Gastrocnemius medialis (tissue), 4 donors: ENCODE measurements around the gene PEMT. TPM values are rescaled to one million over a fixed set of nuclear protein-coding genes. Genes with fewer than 3 reads are reported as not detected.

ENCODE experiments used
- ATAC-seq, 2 donors: fragments of 150-250 bp; one replicate each; pipeline ENCODE4 v1.9.1; 2016
- DNase-seq, 2 donors: peaks; one replicate each; pipeline ENCODE4 v3.0.0-alpha.2; 2019
- H3K27ac ChIP-seq, 4 donors: fragments of 200-600 bp; sonication (generic); 1 replicate in 1 of 4; 2 replicates in 3 of 4; pipeline ENCODE4 v1.5.1; 2016 to 2018; ENCODE audit warnings: mild to moderate bottlenecking in 2 of 4, moderate library complexity in 1 of 4
- H3K27me3 ChIP-seq, 3 donors: fragments of 200-600 bp; sonication (generic) in 2 of 3; 1 replicate in 1 of 3; 2 replicates in 2 of 3; pipeline versions ENCODE4 v1.5.1 to v1.6.0; 2016 to 2019; ENCODE audit warnings: mild to moderate bottlenecking in 1 of 3, moderate library complexity in 1 of 3
- H3K36me3 ChIP-seq, 2 donors: fragments of 200-600 bp; sonication (generic) in 1 of 2; one replicate each; pipeline ENCODE4 v1.5.1; 2017 to 2018
- H3K4me1 ChIP-seq, 2 donors: fragments of 200-600 bp; sonication (generic) in 1 of 2; one replicate each; pipeline ENCODE4 v1.5.1; 2016 to 2017; ENCODE audit warnings: mild to moderate bottlenecking in 2 of 2
- H3K4me3 ChIP-seq, 4 donors: fragments of 200-600 bp; sonication (generic) in 3 of 4; 1 replicate in 1 of 4; 2 replicates in 3 of 4; pipeline ENCODE4 v1.5.1; 2016 to 2019; ENCODE audit warnings: mild to moderate bottlenecking in 2 of 4
- H3K9me3 ChIP-seq, 3 donors: fragments of 200-600 bp; sonication (generic) in 2 of 3; 1 replicate in 1 of 3; 2 replicates in 2 of 3; pipeline ENCODE4 v1.5.1; 2016 to 2019
- CTCF ChIP-seq, 5 experiments: fragments of 450-650 bp in 3 of 5; fragments of 200-600 bp in 2 of 5; sonication (generic) in 2 of 5; IDR thresholded peaks in 4 of 5; conservative IDR thresholded peaks in 1 of 5; 1 replicate in 4 of 5; 2 replicates in 1 of 5; pipeline ENCODE4 v1.5.1; 2016 to 2019; ENCODE audit warnings: antibody characterized with exemption in 5 of 5, mild to moderate bottlenecking in 3 of 5, moderate library complexity in 3 of 5
- POLR2A ChIP-seq, 2 donors: fragments of 450-650 bp; IDR thresholded peaks; one replicate each; pipeline ENCODE4 v1.6.1; 2017; ENCODE audit warnings: antibody characterized with exemption in 2 of 2, mild to moderate bottlenecking in 2 of 2, moderate library complexity in 2 of 2
- in situ Hi-C, 4 donors: fragments of 200-750 bp; cut with MboI; loops; one replicate each; pipeline versions ENCODE4 v1.15.0 to v1.8.0; 2017; ENCODE audit warnings: low sequenced_read_pairs in 4 of 4
- intact Hi-C: fragments of 100-400 bp; cut with DNase I; formaldehyde crosslinking; loops from one replicate; pipeline ENCODE4 v1.15.1; 2023; ENCODE audit warnings: low total_unique reads
- total RNA-seq, 4 donors: library from RNA; depleted of rRNA; stranded (reverse); fragments of >200 nt; gene quantifications; one replicate each; pipeline versions ENCODE4 v1.1.0 to v1.2.3, GENCODE V29; 2016

The PEMT gene
- total RNA-seq, 4 donors from 2014 or later, result 32.8 to 48.2 (median 34.2) TPM

- Histone ChIP-seq H3K9me3 (no peaks in the 10 kb centered on the region), H3K4me3 (peak overlapping the region in 3 of 4 donors; percentile 75 to 95 (median 91)), H3K27me3 (no peaks in the 10 kb centered on the region), H3K36me3 (no peaks in the 10 kb centered on the region), H3K27ac (peak overlapping the region; percentile 83 to 94 (median 91)), H3K4me1 (peaks cover 19 to 22% of the 10 kb centered on the region in 2 donors)
- ATAC-seq (no peak), DNase-seq (no peak)
- intact Hi-C loops (loop anchor here (5.0 to 10.0 kb wide), 3 partner anchors 233 to 725 kb away; partner anchors contain the start of genes FLCN, SMCR8 and TOP3A), in situ Hi-C loops (no loop called here)
- no peak for TF ChIP-seq CTCF (IDR thresholded peaks at IDR 0.05 in 4 of 5, conservative IDR thresholded peaks at IDR 0.05 in 1 of 5)
- TF ChIP-seq POLR2A (IDR thresholded peaks at IDR 0.05), result no peak
These were observed 1.3 kb downstream of the PEMT start for GRCh38 chr17:17590141-17590751.

- intact Hi-C loops, result no loop called here
- TF ChIP-seq CTCF (IDR thresholded peaks at IDR 0.05 in 4 of 5, conservative IDR thresholded peaks at IDR 0.05 in 1 of 5), result no peak
- no peak for TF ChIP-seq POLR2A (IDR thresholded peaks at IDR 0.05)
- DNase-seq (no peak), ATAC-seq (no peak)
- H3K36me3 ChIP-seq, result no peaks in the 10 kb centered on the region
- H3K4me1 ChIP-seq, result peaks cover 16% of the 10 kb centered on the region in 2 donors
- in situ Hi-C loops, result loop anchor here in 1 of 4 donors (10.0 kb wide), 1 partner anchor 113 kb away; the partner anchor contains the start of gene MED9
- no peaks in the 10 kb centered on the region for H3K27me3 ChIP-seq
- H3K9me3 ChIP-seq, result no peaks in the 10 kb centered on the region
- H3K4me3 ChIP-seq, result no peak overlapping the region
- H3K27ac ChIP-seq, result no peak overlapping the region
These were observed 3.7 kb downstream of the PEMT start for GRCh38 chr17:17587614-17588337.

- TF ChIP-seq POLR2A (IDR thresholded peaks at IDR 0.05) (no peak), CTCF (IDR thresholded peaks at IDR 0.05 in 4 of 5, conservative IDR thresholded peaks at IDR 0.05 in 1 of 5) (no peak)
- DNase-seq (no peak), ATAC-seq (no peak)
- Histone ChIP-seq H3K36me3 (no peaks in the 10 kb centered on the region), H3K4me3 (no peak overlapping the region), H3K27me3 (no peaks in the 10 kb centered on the region), H3K4me1 (peaks cover 0 to 3% of the 10 kb centered on the region in 2 donors), H3K27ac (no peak overlapping the region), H3K9me3 (no peaks in the 10 kb centered on the region)
- intact Hi-C loops, result no loop called here
- in situ Hi-C loops, result loop anchor here in 1 of 4 donors (10.0 kb wide), 1 partner anchor 108 kb away; the partner anchor contains the start of gene MED9
These were observed 9.1 kb downstream of the PEMT start for GRCh38 chr17:17582372-17582771.

GRCh38 chr17:17581509-17581908 is 10.0 kb downstream of the PEMT start:
- no peaks in the 10 kb centered on the region for H3K9me3 ChIP-seq
- DNase-seq (no peak), ATAC-seq (no peak)
- peaks cover 0 to 3% of the 10 kb centered on the region in 2 donors for H3K4me1 ChIP-seq
- no peak for TF ChIP-seq POLR2A (IDR thresholded peaks at IDR 0.05)
- no peak for TF ChIP-seq CTCF (IDR thresholded peaks at IDR 0.05 in 4 of 5, conservative IDR thresholded peaks at IDR 0.05 in 1 of 5)
- in situ Hi-C loops (loop anchor here in 1 of 4 donors (10.0 kb wide), 1 partner anchor 107 kb away; the partner anchor contains the start of gene MED9), intact Hi-C loops (no loop called here)
- no peaks in the 10 kb centered on the region for H3K27me3 ChIP-seq
- H3K4me3 ChIP-seq, result no peak overlapping the region
- H3K27ac ChIP-seq, result no peak overlapping the region
- H3K36me3 ChIP-seq, result no peaks in the 10 kb centered on the region
